GM19324 (cell line): ENCODE results near the gene EHD2.
"Not testable (repeated sequence)": the region's sequence is repeated elsewhere in the genome, so short reads cannot be mapped to it uniquely, and the experiment has no call there.

Experiments
- ATAC-seq: cut with Tn5 transposase; IDR thresholded peaks from one replicate; pipeline ENCODE4 v1.9.1; 2021; ENCODE audit warnings: mild to moderate bottlenecking, moderate library complexity; ENCODE audit not compliant: unreplicated experiment, low FRiP score

EHD2 gene

DNA sequence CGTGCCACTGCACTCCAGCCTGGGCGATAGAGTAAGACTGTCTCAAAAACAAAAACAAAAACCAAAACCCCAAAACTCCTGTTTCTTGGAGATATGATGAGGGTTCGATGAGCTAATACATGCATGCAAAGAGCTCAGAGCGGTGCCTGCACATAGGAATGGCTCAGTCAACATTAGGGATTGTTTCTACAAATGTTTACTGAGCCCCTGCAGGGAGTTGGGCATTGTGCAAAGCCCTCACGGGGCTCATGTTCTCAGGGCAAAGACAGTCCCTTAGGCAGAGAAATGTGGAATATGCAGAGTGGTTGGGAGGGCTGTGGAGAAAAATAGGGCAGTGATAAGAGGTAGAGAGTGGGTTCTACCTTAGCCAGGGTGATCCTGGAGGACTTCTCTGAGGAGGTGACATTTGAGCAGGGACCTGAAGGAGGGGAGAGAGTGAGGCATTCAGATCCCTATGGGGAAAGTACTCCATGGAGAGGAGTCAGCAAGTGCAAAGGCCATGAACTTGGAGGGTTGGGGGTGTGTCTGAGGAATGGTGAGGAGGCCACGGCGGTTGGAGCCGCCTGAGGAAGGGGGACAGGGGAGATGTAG is 1.5 kb upstream of the EHD2 start:
- no peak for ATAC-seq

DNA sequence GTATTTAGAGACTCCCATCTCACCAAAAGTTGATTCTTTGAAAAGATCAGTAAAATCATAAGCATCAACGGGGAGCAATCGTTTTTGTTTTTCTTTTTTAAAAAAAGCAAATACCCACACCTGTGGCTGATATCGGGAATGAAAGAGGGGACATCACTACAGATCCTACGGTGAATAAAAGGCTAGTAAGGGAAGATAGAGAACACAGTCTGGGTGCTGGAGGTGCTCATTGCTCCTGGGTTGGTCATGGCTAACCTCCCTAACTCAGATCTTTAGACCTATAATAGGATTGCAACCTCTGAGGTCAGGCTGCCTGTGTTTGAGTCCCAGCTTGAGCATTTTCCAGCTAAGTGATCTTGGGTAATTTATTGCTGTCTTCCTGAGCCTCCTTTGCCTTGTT is 1.1 kb downstream of the EHD2 start:
- no peak for ATAC-seq

DNA sequence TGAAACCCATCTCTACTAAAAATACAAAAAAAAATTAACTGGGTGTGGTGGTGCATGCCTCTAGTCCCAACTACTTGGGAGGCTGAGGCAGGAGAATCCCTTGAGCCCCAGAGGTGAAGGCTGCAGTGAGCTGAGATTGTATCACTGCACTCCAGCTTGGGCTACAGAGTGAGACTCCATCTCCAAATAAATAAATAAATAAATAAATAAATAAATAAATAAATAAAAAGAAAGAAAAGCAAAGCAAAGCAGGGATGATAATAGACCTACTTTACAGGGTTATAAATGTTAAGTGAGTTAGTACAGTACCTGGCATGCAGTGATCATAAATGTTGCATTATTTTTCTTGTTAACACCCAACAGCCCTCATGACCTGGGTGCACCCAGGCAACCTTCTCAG is 1.6 kb downstream of the EHD2 start:
- not testable (repeated sequence) for ATAC-seq

DNA sequence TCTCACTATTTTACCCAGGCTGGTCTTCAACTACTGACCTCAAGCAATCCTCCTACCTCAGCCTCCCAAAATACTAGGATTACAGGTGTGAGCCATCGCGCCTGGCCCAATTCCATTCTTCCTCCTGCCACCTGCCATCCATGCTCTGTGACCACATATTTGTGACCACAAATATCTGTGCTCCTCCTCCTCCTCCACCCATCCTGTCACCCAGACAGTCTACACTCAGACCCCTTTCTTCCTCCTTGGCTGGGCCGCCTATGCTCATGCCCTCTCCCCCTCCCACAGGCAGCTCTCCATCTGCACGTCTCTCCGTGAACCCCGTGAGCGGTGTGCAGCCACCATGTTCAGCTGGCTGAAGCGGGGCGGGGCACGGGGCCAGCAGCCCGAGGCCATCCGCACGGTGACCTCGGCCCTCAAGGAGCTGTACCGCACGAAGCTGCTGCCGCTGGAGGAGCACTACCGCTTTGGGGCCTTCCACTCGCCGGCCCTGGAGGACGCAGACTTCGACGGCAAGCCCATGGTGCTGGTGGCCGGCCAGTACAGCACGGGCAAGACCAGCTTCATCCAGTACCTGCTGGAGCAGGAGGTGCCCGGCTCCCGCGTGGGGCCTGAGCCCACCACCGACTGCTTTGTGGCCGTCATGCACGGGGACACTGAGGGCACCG is 3.2 kb downstream of the EHD2 start:
- no peak for ATAC-seq

DNA sequence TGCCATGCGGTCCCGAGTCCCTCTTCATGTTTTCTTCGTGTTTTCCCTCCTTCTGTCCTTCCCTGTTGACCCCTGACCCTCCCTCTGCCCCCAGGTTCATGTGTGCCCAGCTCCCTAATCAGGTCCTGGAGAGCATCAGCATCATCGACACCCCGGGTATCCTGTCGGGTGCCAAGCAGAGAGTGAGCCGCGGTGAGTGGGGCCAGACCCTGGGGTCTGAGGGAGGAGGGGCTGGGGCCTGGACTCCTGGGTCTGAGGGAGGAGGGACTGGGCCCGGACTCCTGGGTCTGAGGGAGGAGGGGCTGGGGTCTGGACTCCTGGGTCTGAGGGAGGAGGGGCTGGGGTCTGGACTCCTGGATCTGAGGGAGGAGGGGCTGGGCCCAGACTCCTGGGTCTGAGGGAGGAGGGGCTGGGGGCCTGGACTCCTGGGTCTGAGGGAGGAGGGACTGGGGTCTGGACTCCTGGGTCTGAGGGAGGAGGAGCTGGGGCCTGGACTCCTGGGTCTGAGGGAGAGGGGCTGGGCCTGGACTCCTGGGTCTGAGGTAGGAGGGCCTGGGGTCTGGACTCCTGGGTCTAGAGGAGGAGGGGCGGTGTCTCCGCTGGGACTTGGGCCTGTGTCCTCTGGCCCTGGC is 5.3 kb downstream of the EHD2 start:
- not testable (repeated sequence) for ATAC-seq

DNA sequence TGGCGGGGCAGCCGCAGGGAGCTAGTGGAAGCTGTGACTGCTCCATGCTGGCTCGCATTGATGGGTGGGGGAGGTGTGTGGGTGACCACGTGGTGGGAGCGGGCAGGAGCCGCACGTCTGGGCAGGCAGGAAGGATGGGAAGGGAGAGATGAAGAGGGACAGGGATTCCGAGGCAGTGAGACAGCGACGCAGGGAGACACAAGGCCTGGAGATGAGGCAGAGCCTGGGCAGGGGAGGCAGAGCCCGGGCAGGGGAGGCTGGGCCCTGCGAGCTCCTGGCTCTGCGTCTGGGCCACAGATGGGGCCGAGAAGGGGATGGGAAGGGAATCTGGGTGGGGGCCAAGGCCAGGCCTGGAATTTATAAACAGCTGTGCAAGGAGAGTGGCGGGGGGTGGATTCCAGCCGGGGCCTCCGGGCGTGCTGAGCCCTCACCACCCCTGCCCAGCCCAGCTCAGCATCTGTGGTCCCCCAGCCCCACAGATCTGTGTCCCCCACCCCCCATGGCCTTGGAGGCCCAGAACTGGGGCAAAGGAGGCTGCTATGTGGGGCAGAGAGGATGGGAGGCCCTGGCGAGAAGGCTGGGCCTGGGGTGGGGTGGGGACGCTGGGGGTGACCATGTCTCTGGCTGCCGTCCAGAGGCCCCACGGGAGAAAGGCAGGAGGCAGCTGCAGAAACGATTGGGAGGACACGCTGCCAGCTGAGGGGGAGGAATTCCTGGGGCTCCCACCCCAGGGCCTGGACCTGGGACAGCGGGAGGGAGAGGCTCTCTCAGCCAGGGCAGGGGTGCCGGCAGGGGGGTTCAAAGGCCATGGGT is 6.0 kb downstream of the EHD2 start:
- no peak for ATAC-seq

DNA sequence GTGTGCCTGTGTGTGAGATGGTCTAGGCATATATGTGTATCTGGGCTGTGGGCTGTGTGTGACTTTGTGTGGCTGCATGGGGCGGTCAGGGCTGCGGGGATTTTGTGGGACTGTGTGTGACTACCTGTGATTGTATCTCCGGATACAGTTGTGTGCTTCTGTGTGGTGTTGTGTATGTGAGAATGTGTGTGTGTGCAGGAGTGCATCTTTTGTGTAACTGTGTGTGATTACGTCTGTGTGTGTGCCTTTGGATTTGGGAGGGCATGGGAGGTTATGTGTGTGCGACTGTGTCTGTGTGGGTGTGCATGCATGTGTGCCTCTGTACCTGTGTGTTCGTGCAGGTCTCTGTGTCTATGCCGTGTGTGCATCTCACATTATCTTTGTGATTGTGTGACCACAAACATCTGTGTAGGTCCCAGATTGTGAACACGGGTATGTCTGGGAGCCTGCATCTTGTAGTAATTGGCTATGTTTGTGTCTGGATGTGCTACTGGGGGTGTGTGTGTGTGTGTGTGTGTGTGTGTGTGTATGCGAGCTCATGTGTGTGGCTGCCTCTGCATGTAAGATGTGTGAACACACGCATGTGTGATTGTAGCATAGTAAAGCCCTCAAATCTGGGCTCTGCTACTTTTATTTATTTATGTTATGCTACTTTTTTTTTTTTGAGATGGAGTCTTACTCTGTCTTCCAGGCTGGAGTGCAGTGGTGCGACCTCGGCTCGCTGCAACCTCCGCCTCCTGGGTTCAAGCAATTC is 7.6 kb downstream of the EHD2 start:
- no peak for ATAC-seq

DNA sequence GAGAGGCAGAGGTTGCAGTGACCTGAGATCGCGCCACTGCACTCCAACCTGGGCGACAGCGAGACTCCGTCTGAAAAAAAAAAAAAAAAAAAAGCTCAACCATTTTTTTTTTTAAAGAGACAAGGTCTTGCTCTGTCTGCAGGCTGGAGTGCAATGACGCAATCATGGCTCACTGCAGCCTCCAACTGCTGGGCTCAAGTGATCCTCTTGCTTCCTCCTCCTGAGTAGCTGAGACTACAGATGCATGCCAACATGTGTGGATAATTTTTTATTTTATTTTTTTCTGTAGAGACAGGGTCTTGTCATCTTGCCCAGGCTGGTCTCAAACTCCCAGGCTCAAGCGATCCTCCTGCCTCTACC is 10.3 kb downstream of the EHD2 start:
- no peak for ATAC-seq

DNA sequence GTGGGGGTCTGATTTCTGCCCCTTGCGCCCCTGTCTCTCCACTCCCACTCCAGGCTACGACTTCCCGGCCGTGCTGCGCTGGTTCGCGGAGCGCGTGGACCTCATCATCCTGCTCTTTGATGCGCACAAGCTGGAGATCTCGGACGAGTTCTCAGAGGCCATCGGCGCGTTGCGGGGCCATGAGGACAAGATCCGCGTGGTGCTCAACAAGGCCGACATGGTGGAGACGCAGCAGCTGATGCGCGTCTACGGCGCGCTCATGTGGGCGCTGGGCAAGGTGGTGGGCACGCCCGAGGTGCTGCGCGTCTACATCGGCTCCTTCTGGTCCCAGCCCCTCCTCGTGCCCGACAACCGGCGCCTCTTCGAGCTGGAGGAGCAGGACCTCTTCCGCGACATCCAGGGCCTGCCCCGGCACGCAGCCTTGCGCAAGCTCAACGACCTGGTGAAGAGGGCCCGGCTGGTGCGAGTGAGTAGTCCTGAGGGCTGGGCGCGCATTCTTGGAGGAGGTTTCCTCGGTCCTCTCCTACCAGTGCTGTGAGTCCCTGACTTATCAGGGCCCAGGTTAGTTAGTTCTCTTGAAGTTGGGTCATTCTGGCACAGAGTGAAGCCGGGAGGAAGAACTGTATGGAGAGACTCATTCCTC is 12.7 kb downstream of the EHD2 start:
- ATAC-seq: no peak

DNA sequence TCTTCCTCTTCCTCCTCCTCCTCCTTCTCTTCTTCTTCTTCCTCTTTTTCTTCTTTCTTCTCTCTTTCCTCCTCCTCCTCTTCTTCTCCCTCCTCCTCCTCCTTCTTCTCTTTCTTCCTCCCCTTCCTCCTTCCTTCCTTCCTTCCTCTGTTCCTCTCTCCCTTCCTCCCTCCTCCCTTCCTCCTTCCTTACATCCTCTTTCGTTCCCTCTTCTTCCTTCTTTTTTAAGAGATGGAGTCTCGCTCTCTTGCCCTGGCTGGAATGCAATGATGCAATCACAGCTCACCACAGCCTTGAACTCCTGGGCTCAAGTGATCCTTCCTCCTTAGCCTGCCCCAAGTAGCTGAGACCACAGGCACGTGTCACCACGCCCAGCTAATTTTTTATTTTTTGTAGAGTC is 13.2 kb downstream of the EHD2 start:
- ATAC-seq: no peak

DNA sequence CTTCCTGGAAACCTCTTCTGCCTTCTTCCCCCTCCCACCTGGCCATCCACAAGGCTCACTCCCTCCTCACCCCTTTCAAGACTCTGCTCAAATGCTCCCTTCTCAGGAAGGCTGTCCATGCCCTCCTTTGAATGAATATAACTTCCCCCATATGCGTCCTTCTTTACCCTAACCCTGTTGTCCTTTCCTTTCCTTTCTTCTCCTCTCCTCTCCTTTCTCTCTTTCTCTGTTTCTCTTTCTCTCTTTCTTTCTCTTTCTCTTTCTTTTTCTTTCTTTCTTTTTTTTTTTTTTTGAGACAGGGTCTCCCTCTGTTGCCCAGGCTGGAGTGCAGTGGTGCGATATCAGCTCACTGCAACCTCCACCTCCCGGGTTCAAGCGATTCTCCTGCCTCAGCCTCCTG is 15.1 kb downstream of the EHD2 start:
- not testable (repeated sequence) for ATAC-seq

DNA sequence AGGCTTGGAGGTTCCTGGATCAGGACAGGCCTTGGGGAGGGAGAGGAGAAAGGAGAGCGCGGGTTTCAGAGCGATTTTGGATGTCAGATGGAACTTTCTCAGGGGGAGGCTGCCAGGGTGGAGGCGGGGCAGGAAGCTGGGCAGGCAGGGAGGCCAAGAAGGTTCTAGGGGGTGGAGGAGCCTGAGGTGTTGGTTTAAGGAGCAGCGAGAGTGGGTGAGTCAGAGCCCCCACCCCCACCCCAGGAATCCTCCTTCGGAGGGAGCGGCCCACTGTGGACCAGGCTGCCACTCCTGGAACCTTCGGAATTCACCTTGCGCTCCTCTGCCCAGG is 16.2 kb downstream of the EHD2 start:
- ATAC-seq: no peak

DNA sequence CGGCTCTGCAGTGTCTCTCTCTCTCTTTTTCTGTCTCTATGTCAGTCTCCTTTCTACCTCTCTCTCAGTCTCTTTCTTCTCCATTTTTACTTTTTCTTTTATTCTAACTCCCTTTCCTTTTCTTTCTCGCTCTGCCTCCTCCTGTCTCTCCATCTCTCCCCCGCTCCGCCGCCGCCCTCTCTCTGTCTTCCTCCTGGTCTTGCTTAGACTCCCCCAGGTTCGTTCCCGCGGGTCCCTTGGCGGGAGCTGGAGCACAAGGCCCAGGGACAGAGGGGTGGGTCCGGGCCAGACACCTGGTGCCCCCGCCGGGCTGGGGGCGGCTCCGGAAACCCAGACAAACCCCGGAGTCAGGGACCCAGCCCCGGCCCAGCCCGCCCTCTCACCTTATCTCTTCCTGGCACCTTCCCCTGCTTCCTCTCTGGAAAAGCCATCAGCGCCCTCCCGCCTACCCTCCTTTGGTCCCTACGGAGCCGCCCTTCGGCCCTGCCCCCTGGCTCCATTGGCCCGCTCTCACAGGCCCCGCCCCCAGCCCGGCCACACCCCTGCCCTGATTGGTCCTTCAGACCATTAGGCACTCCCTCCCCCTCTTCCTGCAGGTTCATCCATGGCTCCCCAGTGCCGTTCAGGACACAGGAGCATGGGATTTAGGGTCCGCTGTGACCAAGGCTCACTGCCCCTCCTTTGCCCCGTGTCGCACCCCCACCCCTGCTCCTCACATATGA is 16.7 kb downstream of the EHD2 start:
- no peak for ATAC-seq

DNA sequence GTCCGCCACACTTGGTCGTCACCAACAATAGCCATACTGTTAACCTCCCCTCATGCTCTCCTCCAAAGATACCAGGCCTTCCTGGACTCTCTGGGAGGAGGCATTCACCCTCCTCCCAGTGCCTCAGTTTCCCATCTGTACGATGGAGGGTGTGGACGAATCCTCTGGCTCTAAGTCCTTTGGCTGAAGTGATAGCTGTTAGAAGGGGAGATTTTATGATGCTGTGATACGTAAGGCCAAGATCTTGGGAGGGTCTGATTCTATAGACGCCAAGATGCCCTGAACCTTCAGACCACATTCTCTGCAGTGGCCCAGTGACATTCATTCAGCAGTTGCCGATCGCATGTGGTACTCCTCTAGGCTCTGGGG is 17.3 kb downstream of the EHD2 start:
- ATAC-seq: no peak

DNA sequence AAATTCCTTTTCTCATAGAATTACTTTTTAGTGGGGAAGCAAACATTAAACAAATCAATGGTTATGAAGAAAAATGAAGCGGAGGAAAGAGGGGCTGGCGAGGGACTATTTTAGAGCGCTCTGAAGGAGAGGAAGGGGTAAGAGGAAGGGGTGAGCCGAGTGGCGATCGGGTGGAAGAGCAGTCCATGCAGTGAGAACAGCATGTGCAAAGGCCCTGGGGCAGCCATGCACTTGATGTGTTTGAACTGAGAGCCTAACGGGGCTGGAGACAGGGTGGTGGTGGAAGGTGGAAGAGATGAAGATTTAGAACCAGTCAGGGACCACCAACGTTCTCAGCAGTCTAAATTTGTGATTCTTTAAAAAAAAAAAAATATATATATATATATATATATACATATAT is 17.7 kb downstream of the EHD2 start:
- no peak for ATAC-seq

DNA sequence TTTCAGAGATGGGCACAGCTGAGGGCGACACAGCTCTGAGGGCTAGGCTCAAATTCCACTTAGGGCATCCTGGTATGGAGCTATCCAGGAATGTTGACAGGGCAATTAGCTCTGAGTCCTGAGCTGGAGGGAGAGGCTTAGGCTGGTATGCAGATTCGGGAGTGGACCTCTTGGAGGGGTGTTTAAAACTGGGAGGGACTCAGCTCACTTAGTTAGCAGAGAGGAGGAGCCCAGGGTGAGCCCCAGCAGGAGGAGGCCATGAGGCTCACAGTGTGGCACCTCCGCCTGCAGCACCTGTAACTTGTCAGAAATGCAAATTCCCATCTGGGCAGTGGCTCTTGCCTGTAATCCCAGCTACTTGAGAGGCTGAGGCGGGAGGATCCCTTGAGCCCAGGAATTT is 21.9 kb downstream of the EHD2 start:
- ATAC-seq: no peak

DNA sequence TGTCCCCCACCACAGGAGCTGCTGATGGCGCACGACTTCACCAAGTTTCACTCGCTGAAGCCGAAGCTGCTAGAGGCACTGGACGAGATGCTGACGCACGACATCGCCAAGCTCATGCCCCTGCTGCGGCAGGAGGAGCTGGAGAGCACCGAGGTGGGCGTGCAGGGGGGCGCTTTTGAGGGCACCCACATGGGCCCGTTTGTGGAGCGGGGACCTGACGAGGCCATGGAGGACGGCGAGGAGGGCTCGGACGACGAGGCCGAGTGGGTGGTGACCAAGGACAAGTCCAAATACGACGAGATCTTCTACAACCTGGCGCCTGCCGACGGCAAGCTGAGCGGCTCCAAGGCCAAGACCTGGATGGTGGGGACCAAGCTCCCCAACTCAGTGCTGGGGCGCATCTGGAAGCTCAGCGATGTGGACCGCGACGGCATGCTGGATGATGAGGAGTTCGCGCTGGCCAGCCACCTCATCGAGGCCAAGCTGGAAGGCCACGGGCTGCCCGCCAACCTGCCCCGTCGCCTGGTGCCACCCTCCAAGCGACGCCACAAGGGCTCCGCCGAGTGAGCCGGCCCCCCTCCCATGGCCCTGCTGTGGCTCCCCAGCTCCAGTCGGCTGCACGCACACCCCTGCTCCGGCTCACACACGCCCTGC is 27.8 kb downstream of the EHD2 start:
- no peak for ATAC-seq

DNA sequence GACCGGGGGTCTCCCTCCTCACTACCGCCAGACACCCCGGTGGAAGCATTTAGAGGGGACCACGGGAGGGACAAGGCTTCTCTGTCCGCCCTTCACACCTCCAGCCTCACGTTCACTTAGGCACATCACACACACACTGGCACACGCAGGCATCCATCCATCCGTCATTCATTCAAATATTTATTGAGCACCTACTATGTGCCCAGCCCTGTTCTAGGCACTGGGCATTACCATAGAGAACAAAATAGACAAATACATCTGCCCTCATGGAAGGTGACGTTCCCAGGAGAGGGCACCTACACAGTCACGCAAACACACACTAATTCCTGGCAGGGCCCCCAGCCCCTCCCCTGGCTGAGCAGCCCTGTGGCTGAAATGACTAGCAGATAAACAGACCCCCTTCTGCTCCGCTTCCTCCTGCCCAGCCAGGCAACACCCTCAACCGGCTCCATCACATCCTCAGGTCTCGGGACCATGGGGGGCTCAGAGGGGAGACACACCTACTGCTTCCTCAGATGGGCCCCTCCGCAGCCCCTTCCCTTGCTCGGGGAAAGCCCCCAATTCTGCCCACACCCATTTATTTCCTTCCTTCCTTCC is 28.4 kb downstream of the EHD2 start:
- ATAC-seq: no peak

DNA sequence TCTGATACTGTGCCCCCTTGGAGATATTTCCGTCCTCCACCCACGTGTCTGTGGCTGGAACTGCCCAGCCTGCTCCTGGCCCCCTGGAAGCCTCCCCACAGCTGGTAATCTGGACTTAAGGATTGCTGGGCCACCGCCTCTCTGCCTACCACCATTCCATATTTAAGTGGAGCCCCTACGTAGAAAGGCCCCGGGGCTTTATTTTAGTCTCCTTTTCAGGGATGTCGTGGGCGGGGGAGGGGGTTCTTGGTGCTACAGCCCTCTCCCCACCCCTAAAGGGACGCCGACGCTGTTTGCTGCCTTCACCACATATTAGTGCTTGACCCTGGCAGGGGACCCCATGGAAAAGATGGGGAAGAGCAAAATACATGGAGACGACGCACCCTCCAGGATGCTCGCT is 29.4 kb downstream of the EHD2 start:
- ATAC-seq: no peak
